HG03342 (cell line): ENCODE data around the gene SUV39H1.

Source experiments
- ATAC-seq: cut with Tn5 transposase; IDR thresholded peaks from one replicate; pipeline ENCODE4 v1.9.1; 2021; ENCODE audit warnings: mild to moderate bottlenecking, moderate library complexity; ENCODE audit not compliant: unreplicated experiment

SUV39H1 gene

GRCh38 chrX:48711929-48712505, 15.5 kb downstream of the SUV39H1 start:
- no peak for ATAC-seq

- ATAC-seq = no peak
These were observed 17.3 kb downstream of the SUV39H1 start for GRCh38 chrX:48713847-48714246.

GRCh38 chrX:48714573-48714972, 18.0 kb downstream of the SUV39H1 start:
- no peak for ATAC-seq

- no peak for ATAC-seq
These were observed 18.5 kb downstream of the SUV39H1 start for GRCh38 chrX:48715072-48715471.

GRCh38 chrX:48715876-48716502, 19.5 kb downstream of the SUV39H1 start:
- no peak for ATAC-seq

- ATAC-seq = no peak
These were observed 23.4 kb downstream of the SUV39H1 start for GRCh38 chrX:48719958-48720357.

GRCh38 chrX:48720577-48721250, 24.2 kb downstream of the SUV39H1 start:
- ATAC-seq = no peak

GRCh38 chrX:48721916-48722315, 25.4 kb downstream of the SUV39H1 start:
- no peak for ATAC-seq

- ATAC-seq = no peak
These were observed 30.1 kb downstream of the SUV39H1 start for GRCh38 chrX:48726596-48726995.

- ATAC-seq = no peak
These were observed 32.1 kb downstream of the SUV39H1 start for GRCh38 chrX:48728653-48729052.

GRCh38 chrX:48736303-48736702, 39.8 kb downstream of the SUV39H1 start:
- ATAC-seq = no peak

GRCh38 chrX:48736878-48737212, 40.3 kb downstream of the SUV39H1 start:
- no peak for ATAC-seq

GRCh38 chrX:48737213-48737938, 40.8 kb downstream of the SUV39H1 start:
- peak; percentile 97 for ATAC-seq

- no peak for ATAC-seq
These were observed 41.4 kb downstream of the SUV39H1 start for GRCh38 chrX:48737940-48738339.

- no peak for ATAC-seq
These were observed 45.3 kb downstream of the SUV39H1 start for GRCh38 chrX:48741834-48742233.

- no peak for ATAC-seq
These were observed 48.7 kb downstream of the SUV39H1 start for GRCh38 chrX:48745222-48745621.

GRCh38 chrX:48747415-48748016, 51.0 kb downstream of the SUV39H1 start:
- ATAC-seq = no peak

- no peak for ATAC-seq
These were observed 52.6 kb downstream of the SUV39H1 start for GRCh38 chrX:48749182-48749581.

- ATAC-seq = no peak
These were observed 54.8 kb downstream of the SUV39H1 start for GRCh38 chrX:48751343-48751742.

GRCh38 chrX:48752498-48752897, 56.0 kb downstream of the SUV39H1 start:
- ATAC-seq = no peak

- ATAC-seq = no peak
These were observed 57.2 kb downstream of the SUV39H1 start for GRCh38 chrX:48753708-48754228.
